NCI-H526 (cell line): ENCODE data around the gene PCNT.

Experiments used
- DNase-seq, 2 experiments: peaks; one replicate each; lab custom pipeline; 2025; lab: John Stamatoyannopoulos, UW

Gene PCNT

GRCh38 chr21:46329796-46330195 lies 5.8 kb downstream of the PCNT start:
- DNase-seq: no peak

GRCh38 chr21:46334351-46335140 lies 10.6 kb downstream of the PCNT start:
- DNase-seq: no peak

- no peak for DNase-seq
Measured at GRCh38 chr21:46336603-46337002, 12.6 kb downstream of the PCNT start.

GRCh38 chr21:46340998-46341397 lies 17.0 kb downstream of the PCNT start:
- no peak for DNase-seq

- DNase-seq: no peak
Measured at GRCh38 chr21:46344219-46344915, 20.4 kb downstream of the PCNT start.

- no peak for DNase-seq
Measured at GRCh38 chr21:46345861-46346260, 21.9 kb downstream of the PCNT start.

GRCh38 chr21:46346296-46347202 lies 22.6 kb downstream of the PCNT start:
- no peak for DNase-seq

GRCh38 chr21:46347203-46347550 lies 23.2 kb downstream of the PCNT start:
- DNase-seq: no peak

GRCh38 chr21:46347791-46348381 lies 23.9 kb downstream of the PCNT start:
- DNase-seq: no peak

GRCh38 chr21:46349134-46349760 lies 25.3 kb downstream of the PCNT start:
- DNase-seq: no peak

- no peak for DNase-seq
Measured at GRCh38 chr21:46350571-46350970, 26.6 kb downstream of the PCNT start.

GRCh38 chr21:46350981-46351380 lies 27.0 kb downstream of the PCNT start:
- DNase-seq: no peak

GRCh38 chr21:46351476-46352163 lies 27.7 kb downstream of the PCNT start:
- no peak for DNase-seq

GRCh38 chr21:46352164-46352515 lies 28.2 kb downstream of the PCNT start:
- no peak for DNase-seq

- DNase-seq: no peak
Measured at GRCh38 chr21:46352913-46353312, 29.0 kb downstream of the PCNT start.

GRCh38 chr21:46354046-46354445 lies 30.1 kb downstream of the PCNT start:
- no peak for DNase-seq

- no peak for DNase-seq
Measured at GRCh38 chr21:46354518-46354917, 30.6 kb downstream of the PCNT start.

GRCh38 chr21:46355161-46356004 lies 31.4 kb downstream of the PCNT start:
- no peak for DNase-seq

- no peak for DNase-seq
Measured at GRCh38 chr21:46356005-46356338, 32.0 kb downstream of the PCNT start.
